H54 (cell line): ENCODE measurements around the gene MX2.
"Not testable (repeated sequence)": the region's sequence is repeated elsewhere in the genome, so short reads cannot be mapped to it uniquely, and the experiment has no call there.

Experiments
- DNase-seq: peaks from one replicate; pipeline ENCODE4 v3.0.0; 2011; ENCODE audit warnings: low spot score, mixed read lengths; ENCODE audit not compliant: insufficient read length
- FAIRE-seq: peaks from 3 replicates; lab custom pipeline; 2011; peaks lifted over from hg19 to GRCh38; lab: Jason Lieb, UNC
- POLR2A ChIP-seq: IDR thresholded peaks from 2 replicates; pipeline ENCODE4 v1.6.1; 2011; ENCODE audit warnings: low read depth, mild to moderate bottlenecking, low read length

The MX2 gene

DNA sequence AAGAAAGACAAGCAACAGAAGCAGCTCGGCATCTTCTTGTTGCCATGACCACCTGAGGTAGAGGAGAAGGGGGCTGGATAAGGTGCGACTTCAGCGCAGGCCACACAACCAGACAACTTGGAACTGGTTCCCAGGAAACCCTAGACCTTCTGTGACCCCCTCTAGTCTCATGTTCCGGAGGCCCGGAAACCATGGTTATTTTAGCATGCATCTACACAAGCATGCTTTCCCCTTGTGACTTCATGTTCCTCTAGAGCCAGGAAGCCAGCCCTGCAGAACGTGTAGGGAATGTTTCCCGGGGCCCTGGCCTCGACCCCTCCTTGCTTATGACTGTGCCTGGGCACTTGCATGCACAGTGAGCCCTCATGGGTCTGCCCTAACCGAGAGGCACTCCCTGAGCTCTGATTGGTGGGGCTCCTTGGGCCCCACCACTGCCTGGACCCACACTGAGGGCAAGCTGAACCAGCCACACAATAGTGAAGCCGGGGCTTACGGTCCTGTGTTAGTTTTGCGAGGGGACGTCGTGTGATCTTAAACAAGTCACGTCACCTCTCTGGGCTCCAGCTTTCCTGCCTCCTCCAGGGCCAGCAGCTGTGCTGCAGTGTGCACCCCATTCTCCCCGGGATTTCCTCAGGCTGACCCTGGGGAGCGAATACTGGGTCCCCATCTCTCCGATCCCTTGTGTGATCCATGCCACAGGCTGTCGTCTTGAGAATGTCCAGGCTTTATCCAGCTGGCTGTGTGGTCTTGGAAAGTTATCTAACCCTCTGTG lies 12.0 kb upstream of the MX2 start:
- FAIRE-seq (no peak), DNase-seq (no peak)
- no peak for TF ChIP-seq POLR2A

- FAIRE-seq (no peak), DNase-seq (no peak)
- TF ChIP-seq POLR2A, result no peak
These were observed 11.2 kb upstream of the MX2 start for GRCh38 chr21:41350436-41351155.

GRCh38 chr21:41357546-41357945 lies 4.3 kb upstream of the MX2 start:
- no peak for FAIRE-seq
- DNase-seq, result no peak
- TF ChIP-seq POLR2A, result no peak

GRCh38 chr21:41358193-41359166 lies 3.3 kb upstream of the MX2 start:
- no peak for TF ChIP-seq POLR2A
- FAIRE-seq (no peak), DNase-seq (no peak)

DNA sequence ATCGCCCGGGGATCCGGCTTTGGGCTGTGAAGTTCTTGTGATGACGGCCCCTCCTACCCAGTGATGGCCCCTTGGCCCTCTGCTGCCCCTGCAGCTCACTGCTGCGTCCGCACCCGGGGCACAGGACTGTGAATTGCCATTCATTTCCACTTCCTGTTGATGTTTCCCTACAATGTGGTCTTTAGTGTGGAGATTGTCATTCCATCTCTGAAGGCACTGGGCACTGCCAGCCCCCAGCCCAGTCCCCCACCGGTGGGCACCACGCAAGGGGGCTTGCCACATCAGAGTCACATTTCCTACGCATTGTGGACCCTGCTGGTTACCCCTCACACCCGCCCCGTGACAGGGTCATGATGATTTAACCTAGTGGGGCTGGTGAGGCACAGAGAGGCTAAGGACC lies 2.5 kb upstream of the MX2 start:
- DNase-seq (no peak), FAIRE-seq (no peak)
- no peak for TF ChIP-seq POLR2A

DNA sequence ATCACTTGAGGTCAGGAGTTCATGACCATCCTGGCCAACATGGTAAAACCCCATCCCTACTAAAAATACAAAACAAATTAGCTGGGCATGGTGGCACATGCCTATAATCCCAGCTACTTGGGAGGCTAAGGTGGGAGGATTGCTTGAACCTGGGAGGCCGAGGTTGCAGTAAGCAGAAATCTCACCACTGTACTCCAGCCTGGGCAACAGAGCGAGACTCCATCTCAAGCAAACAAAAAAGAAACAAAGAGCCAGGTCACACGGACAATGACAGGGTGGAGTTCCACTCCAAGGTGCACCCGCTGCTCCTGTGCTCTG lies 2.1 kb upstream of the MX2 start:
- DNase-seq, FAIRE-seq: not testable (repeated sequence)

DNA sequence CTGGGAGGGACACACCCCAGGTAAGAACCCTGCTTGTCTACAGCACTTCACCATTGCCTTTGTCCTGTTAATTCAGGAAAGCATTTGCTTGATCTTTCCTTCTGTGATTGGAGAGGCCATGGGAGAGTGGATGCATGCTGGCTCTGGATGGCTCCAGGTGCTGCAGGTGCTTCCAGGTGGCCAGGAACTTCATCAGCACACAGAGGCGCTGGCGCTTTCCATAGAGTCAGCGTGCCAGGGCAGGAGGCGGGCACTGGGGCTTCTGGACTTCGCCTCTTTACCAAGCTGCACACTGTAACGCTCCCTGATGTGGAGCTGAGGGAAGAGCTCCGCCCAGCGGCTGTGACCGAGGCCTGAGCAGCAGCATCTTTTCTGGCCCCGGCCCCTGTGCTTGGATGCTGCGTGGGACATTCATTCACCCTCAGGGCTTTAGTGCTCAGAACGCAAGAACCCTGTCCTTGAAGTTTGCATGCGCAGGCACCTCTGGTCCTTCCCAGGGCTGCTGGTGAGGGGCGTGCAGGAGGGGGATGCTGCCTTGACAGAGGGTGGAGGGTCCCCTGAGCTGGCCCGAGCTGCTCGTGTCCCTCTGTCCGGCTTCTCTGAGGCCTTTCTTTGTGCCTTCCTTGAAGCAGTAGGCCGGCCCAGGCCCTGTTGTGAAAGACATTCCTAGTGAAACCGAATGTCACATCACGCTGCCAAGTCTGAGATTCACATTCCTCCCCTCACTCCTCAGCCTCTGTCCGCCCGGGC lies 1.6 kb upstream of the MX2 start:
- no peak for FAIRE-seq
- no peak for TF ChIP-seq POLR2A
- no peak for DNase-seq

GRCh38 chr21:41361053-41361785 lies 608 bp upstream of the MX2 start:
- DNase-seq (no peak), FAIRE-seq (no peak)
- TF ChIP-seq POLR2A, result no peak

- TF ChIP-seq POLR2A, result no peak
- FAIRE-seq, result no peak
- no peak for DNase-seq
These were observed 960 bp downstream of the MX2 start for GRCh38 chr21:41362605-41363369.

DNA sequence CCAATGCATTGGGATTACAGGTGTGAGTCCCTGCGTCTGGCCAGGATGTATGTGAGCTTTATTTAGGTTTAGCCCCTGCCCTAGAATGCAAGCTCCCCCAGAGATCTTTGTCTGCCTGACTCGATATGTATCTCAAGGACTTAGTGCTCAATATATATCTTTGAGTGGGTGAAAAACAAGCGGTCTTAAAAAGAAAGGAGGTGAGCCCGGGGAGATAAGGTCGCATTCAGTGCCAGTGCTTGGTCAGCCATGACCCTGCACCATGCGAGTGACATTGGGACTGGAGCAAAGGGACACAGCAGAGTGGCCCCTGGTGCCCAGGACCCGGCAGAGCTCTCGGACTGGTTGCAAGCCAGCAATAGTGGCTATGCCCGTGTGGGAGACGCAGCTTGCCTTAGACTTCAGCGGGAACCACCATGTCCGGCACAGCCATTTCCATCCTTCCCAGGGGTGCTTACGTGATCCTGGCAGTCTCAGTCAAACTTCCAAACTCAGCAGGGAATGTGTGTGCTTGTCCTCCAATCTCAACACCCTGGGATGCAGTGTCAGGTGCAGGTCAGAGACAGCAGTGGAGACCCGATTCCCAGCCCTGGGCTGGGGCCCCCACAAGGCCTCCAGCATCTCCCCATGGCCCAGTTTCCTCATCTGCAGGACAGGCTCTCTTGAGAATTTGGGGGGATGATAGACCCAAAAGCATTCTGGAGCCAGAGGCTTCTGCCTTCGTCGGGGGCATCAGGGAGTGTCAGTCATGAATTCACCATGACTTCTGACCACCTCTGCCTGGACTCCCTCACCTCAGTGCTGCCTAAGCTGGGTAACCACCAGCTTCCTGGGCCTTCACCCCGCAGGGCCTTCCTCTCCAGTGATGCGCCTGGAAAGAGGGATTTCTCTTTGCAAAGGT lies 1.8 kb downstream of the MX2 start:
- DNase-seq (no peak), FAIRE-seq (no peak)
- no peak for TF ChIP-seq POLR2A

GRCh38 chr21:41364308-41364707 lies 2.5 kb downstream of the MX2 start:
- TF ChIP-seq POLR2A, result no peak
- FAIRE-seq, result no peak
- DNase-seq, result no peak
